Measurements from ENCODE around the gene BCL2. TPM values are rescaled to one million over a fixed set of nuclear protein-coding genes. Genes with fewer than 3 reads are reported as not detected.

The BCL2 gene
- total RNA-seq, 1 experiment from 2014 or later = 1.3 TPM

GRCh38 chr18:63244607-63245006, 75.0 kb downstream of the BCL2 start:
- Histone ChIP-seq H3K4me1 (ENCODE audit: insufficient read depth, low read length) (no peaks in the 10 kb centered on the region), H2AK5ac (ENCODE audit: insufficient read length, low read length) (no peak overlapping the region), H3K79me1 (ENCODE audit: insufficient read depth, low read depth, low read length, poor library complexity, severe bottlenecking) (no peaks in the 10 kb centered on the region), H2BK20ac (ENCODE audit: low read depth, low read length, poor library complexity, severe bottlenecking) (no peak overlapping the region), H4K91ac (ENCODE audit: insufficient read length, low read depth, low read length) (no peak overlapping the region), H2BK12ac (ENCODE audit: insufficient read length, low read depth, low read length) (no peak overlapping the region), H2BK5ac (ENCODE audit: insufficient read length, low read length) (no peak overlapping the region), H4K8ac (replicated peaks; ENCODE audit: insufficient read length, low read depth, low read length) (no peak overlapping the region), H3K56ac (ENCODE audit: insufficient read length, low read depth, low read length) (no peak overlapping the region), H4K5ac (ENCODE audit: insufficient read length, low read depth, low read length) (no peak overlapping the region), H3K23me2 (ENCODE audit: insufficient read length, low read depth, low read length, poor library complexity, severe bottlenecking) (no peaks in the 10 kb centered on the region), H4K20me1 (ENCODE audit: control insufficient read depth, insufficient read depth, insufficient read length) (no peaks in the 10 kb centered on the region), H3K4me2 (ENCODE audit: insufficient read depth, insufficient read length, low read length) (no peak overlapping the region), H3K14ac (ENCODE audit: insufficient read depth, low read length) (no peak overlapping the region), H3T11ph (ENCODE audit: low read length) (no peak overlapping the region), H3K27me3 (ENCODE audit: insufficient read depth, low read length) (no peaks in the 10 kb centered on the region), H2BK15ac (ENCODE audit: low read depth, low read length) (no peak overlapping the region), H3K4ac (ENCODE audit: low read depth, low read length) (no peak overlapping the region), H3K79me2 (ENCODE audit: insufficient read depth, low read length) (no peaks in the 10 kb centered on the region), H2BK120ac (ENCODE audit: low read depth, low read length, poor library complexity, severe bottlenecking) (no peak overlapping the region), H3K9me3 (ENCODE audit: control insufficient read depth, low read depth, low read length) (no peaks in the 10 kb centered on the region), H2AFZ (ENCODE audit: low read length) (no peak overlapping the region), H3K18ac (ENCODE audit: insufficient read length, low read depth, low read length) (no peak overlapping the region), H3K23ac (ENCODE audit: insufficient read length, low read depth, low read length) (no peak overlapping the region), H3K9ac (ENCODE audit: extremely low read depth, insufficient read length, low read length) (no peak overlapping the region), H3K27ac (ENCODE audit: insufficient read length, low read depth, low read length) (no peak overlapping the region)
- WGBS (ENCODE audit: extremely low coverage, insufficient read length, low lambda C conversion rate) = no CpG with 5 or more reads among the region's 6 CpGs
- no peaks in the 10 kb centered on the region for H3K9me3 Mint-ChIP-seq
- H3K36me3 Mint-ChIP-seq (ENCODE audit: insufficient read depth in 1 of 3, low read depth in 3 of 3) = no peaks in the 10 kb centered on the region
- no peak overlapping the region; a peak in 2 of 7 replicates for H3K27ac Mint-ChIP-seq
- no peaks in the 10 kb centered on the region for H3K27me3 Mint-ChIP-seq (ENCODE audit: low read depth)
- TF ChIP-seq, protein P1, sequence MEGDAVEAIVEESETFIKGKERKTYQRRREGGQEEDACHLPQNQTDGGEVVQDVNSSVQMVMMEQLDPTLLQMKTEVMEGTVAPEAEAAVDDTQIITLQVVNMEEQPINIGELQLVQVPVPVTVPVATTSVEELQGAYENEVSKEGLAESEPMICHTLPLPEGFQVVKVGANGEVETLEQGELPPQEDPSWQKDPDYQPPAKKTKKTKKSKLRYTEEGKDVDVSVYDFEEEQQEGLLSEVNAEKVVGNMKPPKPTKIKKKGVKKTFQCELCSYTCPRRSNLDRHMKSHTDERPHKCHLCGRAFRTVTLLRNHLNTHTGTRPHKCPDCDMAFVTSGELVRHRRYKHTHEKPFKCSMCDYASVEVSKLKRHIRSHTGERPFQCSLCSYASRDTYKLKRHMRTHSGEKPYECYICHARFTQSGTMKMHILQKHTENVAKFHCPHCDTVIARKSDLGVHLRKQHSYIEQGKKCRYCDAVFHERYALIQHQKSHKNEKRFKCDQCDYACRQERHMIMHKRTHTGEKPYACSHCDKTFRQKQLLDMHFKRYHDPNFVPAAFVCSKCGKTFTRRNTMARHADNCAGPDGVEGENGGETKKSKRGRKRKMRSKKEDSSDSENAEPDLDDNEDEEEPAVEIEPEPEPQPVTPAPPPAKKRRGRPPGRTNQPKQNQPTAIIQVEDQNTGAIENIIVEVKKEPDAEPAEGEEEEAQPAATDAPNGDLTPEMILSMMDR (conservative IDR thresholded peaks at IDR 0.05) = no peak
- no peak overlapping the region for H3K4me3 Mint-ChIP-seq
- DNase-seq = no peak
- no peaks in the 10 kb centered on the region for H3K4me1 Mint-ChIP-seq

Measured in H9 (cell line).